Fibroblast of lung (primary cell): ENCODE results near the gene LSAMP.

Experiments used
- CTCF ChIP-seq, 2 donors: IDR thresholded peaks in 1 of 2; conservative IDR thresholded peaks in 1 of 2; 1 replicate in 1 of 2; 2 replicates in 1 of 2; pipeline ENCODE4 v1.5.1; 2011 to 2012; ENCODE audit warnings: low read length in 2 of 2, control low read depth in 1 of 2, inconsistent platforms in 1 of 2, low read depth in 1 of 2, mild to moderate bottlenecking in 1 of 2
- EZH2 ChIP-seq: IDR thresholded peaks from 2 replicates; pipeline ENCODE4 v1.5.1; 2012; ENCODE audit warnings: low read length, control low read depth, mild to moderate bottlenecking; ENCODE audit errors: missing control alignments

DNA sequence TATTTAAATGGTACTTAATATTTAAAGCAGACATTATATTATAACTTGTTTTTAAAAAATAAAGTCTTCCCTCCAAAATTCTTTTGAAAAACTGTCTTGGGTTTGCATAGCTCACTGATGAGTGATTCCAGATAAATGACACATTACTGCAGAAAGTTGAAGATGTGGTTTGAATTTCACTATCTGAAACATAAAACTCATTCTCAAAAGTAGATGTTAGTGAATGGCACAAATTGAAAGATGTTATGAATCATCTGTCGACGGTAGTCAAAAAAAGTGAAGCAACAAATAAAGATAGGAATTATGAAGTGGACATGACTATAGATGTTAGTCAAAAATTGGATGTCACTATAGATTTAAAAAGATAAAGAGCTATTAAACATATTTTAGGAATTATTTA is 541.4 kb downstream of the LSAMP start:
- TF ChIP-seq EZH2: no peak
- no peak for TF ChIP-seq CTCF (conservative IDR thresholded peaks at IDR 0.05 in 1 of 2, IDR thresholded peaks at IDR 0.05 in 1 of 2; ENCODE audit: low read depth in 1 of 2, low read length in 2 of 2)
